ENCODE results near the gene CREB3.

Gene CREB3

DNA sequence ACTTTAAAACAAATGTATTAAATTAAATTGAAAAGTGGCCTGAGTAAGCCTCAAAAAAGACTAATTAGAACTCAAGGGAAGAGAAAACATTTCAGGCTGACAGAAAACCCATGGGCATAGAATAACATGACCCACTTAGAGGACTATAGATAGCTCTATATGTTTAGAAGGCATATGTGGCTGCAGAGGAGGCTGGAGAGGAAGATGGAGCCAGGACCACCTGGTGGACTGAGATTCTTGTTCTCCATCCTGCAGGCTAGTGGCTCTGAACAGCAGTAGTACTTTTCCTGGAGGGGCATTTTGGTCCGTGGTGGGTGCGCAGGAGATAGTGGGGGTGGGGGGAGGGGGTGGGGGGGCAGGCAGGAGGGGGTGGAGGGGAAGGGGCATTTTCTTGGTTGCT, 48.6 kb downstream of the CREB3 start:
- no peak for DNase-seq (ENCODE audit: low read depth in 2 of 2)

DNA sequence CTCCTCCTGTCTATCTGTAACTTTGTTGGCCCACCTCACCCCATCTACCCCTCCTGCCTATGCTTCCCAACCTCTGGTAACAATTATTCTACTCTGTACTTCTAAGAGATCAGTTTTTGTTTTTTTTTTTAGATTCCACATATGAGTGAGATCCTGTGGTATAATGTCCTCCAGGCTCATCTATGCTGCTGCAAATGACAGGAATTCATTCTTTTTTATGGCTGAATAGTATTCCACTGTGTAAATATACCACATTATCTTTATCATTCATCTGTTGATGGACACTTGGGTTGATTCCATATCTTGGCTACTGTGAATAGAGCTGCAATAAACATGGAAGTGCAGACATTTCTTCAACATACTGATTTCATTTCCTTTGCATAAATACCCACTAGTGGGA, 51.0 kb downstream of the CREB3 start:
- DNase-seq (ENCODE audit: low read depth in 2 of 2), result no peak

All from fibroblast of skin of left quadriceps (primary cell).